GM21529 (cell line): ENCODE results near the gene RMND5A.

Experiments
- ATAC-seq: cut with Tn5 transposase; IDR thresholded peaks from one replicate; pipeline ENCODE4 v1.9.1; 2021; ENCODE audit not compliant: unreplicated experiment

Gene RMND5A

GRCh38 chr2:86764661-86765309 is 44.7 kb downstream of the RMND5A start:
- peak; percentile 74 for ATAC-seq

- ATAC-seq: no peak
These were observed 45.2 kb downstream of the RMND5A start for GRCh38 chr2:86765310-86765695.

- no peak for ATAC-seq
These were observed 48.3 kb downstream of the RMND5A start for GRCh38 chr2:86768189-86768949.

- no peak for ATAC-seq
These were observed 49.7 kb downstream of the RMND5A start for GRCh38 chr2:86769838-86770237.

- no peak for ATAC-seq
These were observed 50.8 kb downstream of the RMND5A start for GRCh38 chr2:86770816-86771301.

GRCh38 chr2:86772611-86773010 is 52.5 kb downstream of the RMND5A start:
- no peak for ATAC-seq

GRCh38 chr2:86774862-86775261 is 54.8 kb downstream of the RMND5A start:
- no peak for ATAC-seq

- no peak for ATAC-seq
These were observed 55.2 kb downstream of the RMND5A start for GRCh38 chr2:86775338-86775737.

GRCh38 chr2:86776532-86776931 is 56.4 kb downstream of the RMND5A start:
- no peak for ATAC-seq

GRCh38 chr2:86778957-86779356 is 58.9 kb downstream of the RMND5A start:
- no peak for ATAC-seq

- ATAC-seq: no peak
These were observed 59.9 kb downstream of the RMND5A start for GRCh38 chr2:86779971-86780370.

GRCh38 chr2:86781363-86781762 is 61.3 kb downstream of the RMND5A start:
- no peak for ATAC-seq

GRCh38 chr2:86782748-86783147 is 62.7 kb downstream of the RMND5A start:
- ATAC-seq: no peak

GRCh38 chr2:86783615-86784339 is 63.7 kb downstream of the RMND5A start:
- peak; percentile 95 for ATAC-seq

GRCh38 chr2:86785456-86785855 is 65.4 kb downstream of the RMND5A start:
- ATAC-seq: no peak

GRCh38 chr2:86786001-86786536 is 66.0 kb downstream of the RMND5A start:
- ATAC-seq: no peak

GRCh38 chr2:86787736-86788135 is 67.6 kb downstream of the RMND5A start:
- no peak for ATAC-seq

- no peak for ATAC-seq
These were observed 68.1 kb downstream of the RMND5A start for GRCh38 chr2:86788165-86788564.

GRCh38 chr2:86788881-86789686 is 69.0 kb downstream of the RMND5A start:
- ATAC-seq: no peak

- no peak for ATAC-seq
These were observed 69.6 kb downstream of the RMND5A start for GRCh38 chr2:86789687-86790133.
